ENCODE results near the gene HACD3. TPM values are rescaled to one million over a fixed set of nuclear protein-coding genes. Genes with fewer than 3 reads are reported as not detected.

HACD3 gene
- total and polyA plus RNA-seq, 2 of the 4 experiments (the other 2 are of a cell fraction), result 60.9 to 131 TPM

DNA sequence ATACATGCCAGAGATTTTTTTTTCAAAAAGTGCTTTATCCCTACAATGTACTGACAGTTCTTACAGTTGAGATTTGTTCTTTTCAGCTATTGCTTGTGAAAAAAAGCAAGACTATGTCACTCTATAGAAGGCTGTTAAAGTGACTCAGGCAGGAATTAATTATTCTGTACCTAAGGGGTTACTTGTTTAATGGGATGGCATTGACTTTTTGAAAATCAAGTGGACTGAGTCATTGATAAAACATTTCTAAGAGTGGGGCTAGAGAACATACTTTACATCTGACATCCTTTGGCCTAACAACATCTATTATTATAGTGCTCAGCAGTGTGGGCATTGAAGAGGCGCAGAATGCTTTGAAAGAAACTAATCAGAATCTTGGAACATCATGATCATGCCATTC lies 46.4 kb downstream of the HACD3 start:
- Histone ChIP-seq H3K36me3 (ENCODE audit: control insufficient read depth, insufficient read depth, low read length) (peaks cover 31% of the 10 kb centered on the region), H2BK120ac (ENCODE audit: low read depth, low read length) (no peak overlapping the region), H3K4me3 (ENCODE audit: insufficient read depth, low read depth, low read length) (no peak overlapping the region), H3K27ac (ENCODE audit: insufficient read depth, low read length) (no peak overlapping the region), H3K18ac (ENCODE audit: low read depth, low read length) (no peak overlapping the region), H3K9me1 (ENCODE audit: insufficient read depth, low read length) (peaks cover 17% of the 10 kb centered on the region), H3K4me2 (ENCODE audit: low read depth, low read length) (no peak overlapping the region), H3K23ac (ENCODE audit: low read depth, low read length) (no peak overlapping the region), H2BK20ac (ENCODE audit: low read depth, low read length) (no peak overlapping the region), H3K56ac (ENCODE audit: extremely low read depth, insufficient read depth, low read length) (no peak overlapping the region), H3K4me1 (ENCODE audit: control insufficient read depth, insufficient read depth, low read length) (peaks cover 6% of the 10 kb centered on the region), H4K8ac (ENCODE audit: low read depth in 2 of 2, low read length in 2 of 2) (no peak overlapping the region), H3K4ac (ENCODE audit: low read depth, low read length) (no peak overlapping the region), H3K79me1 (ENCODE audit: low read depth in 1 of 2, low read length in 2 of 2) (peaks cover 8 to 17% of the 10 kb centered on the region in 2 experiments; a peak in 3 of 4 replicates), H4K91ac (ENCODE audit: insufficient read depth, low read depth, low read length) (no peak overlapping the region), H4K20me1 (ENCODE audit: insufficient read depth, low read length) (0 out of 2 replicates have a peak, but pooled peaks cover 3% of the 10 kb centered on the region), H2BK15ac (ENCODE audit: low read depth, low read length) (no peak overlapping the region), H3K27me3 (ENCODE audit: control insufficient read depth, insufficient read depth, low read length) (no peaks in the 10 kb centered on the region), H2AFZ (replicated peaks; ENCODE audit: low read length, poor library complexity) (no peak overlapping the region), H2BK5ac (ENCODE audit: low read depth, low read length, poor library complexity, severe bottlenecking) (no peak overlapping the region), H2AK9ac (replicated peaks; ENCODE audit: low read depth, low read length, poor library complexity) (no peak overlapping the region), H3K14ac (replicated peaks; ENCODE audit: low read depth, low read length) (no peak overlapping the region), H3K9me3 (ENCODE audit: control insufficient read depth, insufficient read depth, low read length) (no peaks in the 10 kb centered on the region), H4K5ac (ENCODE audit: low read depth, low read length) (no peak overlapping the region), H3K9ac (ENCODE audit: low read depth, low read length) (no peak overlapping the region), H2AK5ac (ENCODE audit: low read depth, low read length) (no peak overlapping the region)
- CTCF ChIA-PET, result interaction anchor here (0.5 kb wide), 1 partner anchor 328 kb away, joined by 3 read pairs; no protein-coding TSS in a partner anchor
- no CpG with 5 or more reads among the region's 1 CpG for WGBS, 2 experiments (ENCODE audit: extremely low coverage in 2 of 2, insufficient read length in 1 of 2)
- TF ChIP-seq, protein P1, sequence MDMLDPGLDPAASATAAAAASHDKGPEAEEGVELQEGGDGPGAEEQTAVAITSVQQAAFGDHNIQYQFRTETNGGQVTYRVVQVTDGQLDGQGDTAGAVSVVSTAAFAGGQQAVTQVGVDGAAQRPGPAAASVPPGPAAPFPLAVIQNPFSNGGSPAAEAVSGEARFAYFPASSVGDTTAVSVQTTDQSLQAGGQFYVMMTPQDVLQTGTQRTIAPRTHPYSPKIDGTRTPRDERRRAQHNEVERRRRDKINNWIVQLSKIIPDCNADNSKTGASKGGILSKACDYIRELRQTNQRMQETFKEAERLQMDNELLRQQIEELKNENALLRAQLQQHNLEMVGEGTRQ (IDR thresholded peaks at IDR 0.05; ENCODE audit: low read depth, low read length), result no peak
- TF ChIP-seq RAD21 (IDR thresholded peaks at IDR 0.05; ENCODE audit: low read length), result no peak
- TF ChIP-seq BHLHE40 (IDR thresholded peaks at IDR 0.05; ENCODE audit: low read depth, low read length), result no peak
- TF ChIP-seq RFX5 (IDR thresholded peaks at IDR 0.05; ENCODE audit: low read depth, low read length), result no peak
- no peak for TF ChIP-seq FOS (IDR thresholded peaks at IDR 0.05; ENCODE audit: low read depth, low read length)
- TF ChIP-seq MAFK (IDR thresholded peaks at IDR 0.05; ENCODE audit: low read depth, low read length), result no peak
- TF ChIP-seq MXI1 (IDR thresholded peaks at IDR 0.05; ENCODE audit: borderline replicate concordance, low read depth, low read length), result no peak
- TF ChIP-seq CEBPB (IDR thresholded peaks at IDR 0.05; ENCODE audit: low read depth, low read length), result no peak
- TF ChIP-seq NFE2L2 (IDR thresholded peaks at IDR 0.05; ENCODE audit: low read depth, low read length), result no peak
- no peak for TF ChIP-seq MAZ (IDR thresholded peaks at IDR 0.05; ENCODE audit: borderline replicate concordance, low read depth, low read length)
- TF ChIP-seq, protein P2, sequence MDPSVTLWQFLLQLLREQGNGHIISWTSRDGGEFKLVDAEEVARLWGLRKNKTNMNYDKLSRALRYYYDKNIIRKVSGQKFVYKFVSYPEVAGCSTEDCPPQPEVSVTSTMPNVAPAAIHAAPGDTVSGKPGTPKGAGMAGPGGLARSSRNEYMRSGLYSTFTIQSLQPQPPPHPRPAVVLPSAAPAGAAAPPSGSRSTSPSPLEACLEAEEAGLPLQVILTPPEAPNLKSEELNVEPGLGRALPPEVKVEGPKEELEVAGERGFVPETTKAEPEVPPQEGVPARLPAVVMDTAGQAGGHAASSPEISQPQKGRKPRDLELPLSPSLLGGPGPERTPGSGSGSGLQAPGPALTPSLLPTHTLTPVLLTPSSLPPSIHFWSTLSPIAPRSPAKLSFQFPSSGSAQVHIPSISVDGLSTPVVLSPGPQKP (IDR thresholded peaks at IDR 0.05; ENCODE audit: borderline replicate concordance, low read depth, low read length), result no peak
- in situ Hi-C loops (cut with MboI; ENCODE audit: low sequenced_read_pairs) (no loop called here), dilution Hi-C loops (cut with HindIII; ENCODE audit: low sequenced_read_pairs, unreplicated experiment) (no loop called here), intact Hi-C loops (cut with micrococcal nuclease) (loop anchor here (5.0 kb wide), 1 partner anchor 169 kb away; no protein-coding TSS in a partner anchor)
- ATAC-seq (ENCODE audit: low read depth), result peak; percentile 41
- BruUV-seq (replicated peaks), result no TSS peak
- POLR2A ChIA-PET (ENCODE audit: unreplicated experiment), result no interaction called here
- DNase-seq, result peak; percentile 57

Data from IMR-90 (cell line).